Measurements from ENCODE around the gene MELK.

Gene MELK

GRCh38 chr9:36718612-36719011 is 145.9 kb downstream of the MELK start:
- no peak for TF ChIP-seq CTCF (IDR thresholded peaks at IDR 0.05)

- TF ChIP-seq CTCF (IDR thresholded peaks at IDR 0.05): no peak
Measured at GRCh38 chr9:36720043-36720442, 147.3 kb downstream of the MELK start.

GRCh38 chr9:36721846-36722588 is 149.3 kb downstream of the MELK start:
- TF ChIP-seq CTCF (IDR thresholded peaks at IDR 0.05): no peak

- no peak for TF ChIP-seq CTCF (IDR thresholded peaks at IDR 0.05)
Measured at GRCh38 chr9:36725777-36726356, 153.2 kb downstream of the MELK start.
